IMR-90 (cell line): ENCODE results near the gene BASP1.
A peak's percentile ranks its signal among the peaks of the same experiment; 100 is the strongest.

Experiments
- BHLHE40 ChIP-seq: fragments of 150-350 bp; IDR thresholded peaks from 2 replicates; pipeline ENCODE4 v1.6.1; 2016; ENCODE audit warnings: mild to moderate bottlenecking, low read depth, low read length
- CEBPB ChIP-seq: IDR thresholded peaks from 2 replicates; pipeline ENCODE4 v1.6.1; 2012; ENCODE audit warnings: low read depth, low read length, improper control_type of control experiment
- CTCF ChIP-seq: conservative IDR thresholded peaks from 2 replicates; pipeline ENCODE4 v1.5.1; 2012; ENCODE audit warnings: mild to moderate bottlenecking, low read depth, low read length, improper control_type of control experiment
- MAFK ChIP-seq: IDR thresholded peaks from 2 replicates; pipeline ENCODE4 v1.6.1; 2012; ENCODE audit warnings: low read depth, low read length, improper control_type of control experiment
- MAZ ChIP-seq: IDR thresholded peaks from 2 replicates; pipeline ENCODE4 v1.6.1; 2012; ENCODE audit warnings: low read depth, mild to moderate bottlenecking, low read length, improper control_type of control experiment, moderate library complexity, borderline replicate concordance
- MXI1 ChIP-seq: IDR thresholded peaks from 2 replicates; pipeline ENCODE4 v1.6.1; 2012; ENCODE audit warnings: low read depth, mild to moderate bottlenecking, low read length, moderate library complexity, borderline replicate concordance
- NFE2L2 ChIP-seq: fragments of 150-350 bp; IDR thresholded peaks from 2 replicates; pipeline ENCODE4 v1.6.1; 2016; ENCODE audit warnings: low read depth, mild to moderate bottlenecking, low read length
- POLR2A ChIP-seq: IDR thresholded peaks from 2 replicates; pipeline ENCODE4 v1.6.1; 2012; ENCODE audit warnings: mild to moderate bottlenecking, low read depth, low read length
- RAD21 ChIP-seq: IDR thresholded peaks from 2 replicates; pipeline ENCODE4 v1.6.1; 2012; ENCODE audit warnings: low read length, improper control_type of control experiment
- RCOR1 ChIP-seq: IDR thresholded peaks from 2 replicates; pipeline ENCODE4 v1.6.1; 2012; ENCODE audit warnings: mild to moderate bottlenecking, low read length, improper control_type of control experiment; ENCODE audit not compliant: insufficient replicate concordance
- RFX5 ChIP-seq: IDR thresholded peaks from 2 replicates; pipeline ENCODE4 v1.8.0; 2012; ENCODE audit warnings: low read depth, mild to moderate bottlenecking, low read length, moderate library complexity
- SMC3 ChIP-seq: fragments of 150-350 bp; IDR thresholded peaks from 2 replicates; pipeline ENCODE4 v1.6.1; 2016; ENCODE audit warnings: low read depth, mild to moderate bottlenecking, antibody characterized with exemption, low read length, moderate library complexity
- TF ChIP-seq, protein P1 (sequence below): fragments of 150-350 bp; IDR thresholded peaks from 2 replicates; pipeline ENCODE4 v1.6.1; 2017; ENCODE audit warnings: mild to moderate bottlenecking, antibody characterized with exemption, low read length, low read depth
- TF ChIP-seq, protein P2 (sequence below): fragments of 150-350 bp; IDR thresholded peaks from 2 replicates; pipeline ENCODE4 v1.6.1; 2016; ENCODE audit warnings: low read depth, mild to moderate bottlenecking, low read length, moderate library complexity, borderline replicate concordance

DNA sequence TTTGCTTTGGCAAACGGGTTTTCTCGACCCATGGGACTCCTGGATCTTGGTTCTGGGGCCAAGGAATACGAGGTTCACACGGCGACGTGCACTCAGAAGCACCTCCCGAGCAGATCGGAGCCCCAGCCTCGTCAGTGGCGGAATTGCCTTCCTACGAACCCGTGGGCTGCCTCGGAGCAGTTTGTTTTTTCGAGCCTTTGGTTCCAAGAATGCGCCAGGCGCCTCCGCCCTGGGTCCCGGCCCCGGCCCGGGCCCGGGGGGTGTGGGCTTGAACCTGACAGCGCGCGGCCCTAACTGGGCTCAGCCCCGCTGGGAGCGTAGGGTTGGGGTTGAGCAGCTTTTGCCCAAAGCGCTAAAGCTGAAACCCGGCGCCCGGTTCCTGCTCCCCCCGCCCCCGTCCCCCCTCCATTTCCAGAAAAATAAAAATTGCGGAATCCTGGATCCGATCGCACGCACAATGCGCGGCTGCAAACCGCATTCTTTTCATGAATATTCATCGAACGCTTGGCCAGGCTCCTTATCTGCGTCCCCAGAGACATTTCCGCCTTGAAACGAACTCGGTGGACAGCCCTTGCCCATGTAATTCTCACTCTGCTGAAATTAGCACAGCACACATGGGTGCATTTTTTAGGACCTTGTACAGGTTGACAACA, 1.0 kb downstream of the BASP1 start:
- TF ChIP-seq POLR2A, result no peak; the same call in 1 of the 2 replicates
- TF ChIP-seq CTCF, result no peak
- TF ChIP-seq SMC3, result 0 out of 2 replicates have a peak, but pooled peaks have one; percentile 7
- TF ChIP-seq BHLHE40, result no peak
- peak; percentile 53 for TF ChIP-seq CEBPB
- no peak for TF ChIP-seq RCOR1
- TF ChIP-seq RAD21, result no peak
- TF ChIP-seq NFE2L2, result no peak
- TF ChIP-seq, protein P1, sequence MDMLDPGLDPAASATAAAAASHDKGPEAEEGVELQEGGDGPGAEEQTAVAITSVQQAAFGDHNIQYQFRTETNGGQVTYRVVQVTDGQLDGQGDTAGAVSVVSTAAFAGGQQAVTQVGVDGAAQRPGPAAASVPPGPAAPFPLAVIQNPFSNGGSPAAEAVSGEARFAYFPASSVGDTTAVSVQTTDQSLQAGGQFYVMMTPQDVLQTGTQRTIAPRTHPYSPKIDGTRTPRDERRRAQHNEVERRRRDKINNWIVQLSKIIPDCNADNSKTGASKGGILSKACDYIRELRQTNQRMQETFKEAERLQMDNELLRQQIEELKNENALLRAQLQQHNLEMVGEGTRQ, result no peak
- 0 out of 2 replicates have a peak, but pooled peaks have one; percentile 34 for TF ChIP-seq MAZ
- no peak for TF ChIP-seq RFX5
- no peak for TF ChIP-seq MAFK
- TF ChIP-seq, protein P2, sequence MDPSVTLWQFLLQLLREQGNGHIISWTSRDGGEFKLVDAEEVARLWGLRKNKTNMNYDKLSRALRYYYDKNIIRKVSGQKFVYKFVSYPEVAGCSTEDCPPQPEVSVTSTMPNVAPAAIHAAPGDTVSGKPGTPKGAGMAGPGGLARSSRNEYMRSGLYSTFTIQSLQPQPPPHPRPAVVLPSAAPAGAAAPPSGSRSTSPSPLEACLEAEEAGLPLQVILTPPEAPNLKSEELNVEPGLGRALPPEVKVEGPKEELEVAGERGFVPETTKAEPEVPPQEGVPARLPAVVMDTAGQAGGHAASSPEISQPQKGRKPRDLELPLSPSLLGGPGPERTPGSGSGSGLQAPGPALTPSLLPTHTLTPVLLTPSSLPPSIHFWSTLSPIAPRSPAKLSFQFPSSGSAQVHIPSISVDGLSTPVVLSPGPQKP, result no peak
- no peak for TF ChIP-seq MXI1
